ENCODE measurements around the gene CDH8.

Gene CDH8

GRCh38 chr16:61780161-61780560 lies 256.1 kb downstream of the CDH8 start:
- no peak for TF ChIP-seq CTCF (IDR thresholded peaks at IDR 0.05; ENCODE audit: low read length, missing control alignments)
- H3K4me3 ChIP-seq (replicated peaks; ENCODE audit: low read depth, low read length): no peak overlapping the region
- no peak for DNase-seq (ENCODE audit: low read depth)

- no peak for TF ChIP-seq CTCF (IDR thresholded peaks at IDR 0.05; ENCODE audit: low read length, missing control alignments)
- no peak for DNase-seq (ENCODE audit: low read depth)
- no peak overlapping the region for H3K4me3 ChIP-seq (replicated peaks; ENCODE audit: low read depth, low read length)
Measured at GRCh38 chr16:61770301-61770700, 265.9 kb downstream of the CDH8 start.

GRCh38 chr16:61763991-61764390 lies 272.2 kb downstream of the CDH8 start:
- no peak for TF ChIP-seq CTCF (IDR thresholded peaks at IDR 0.05; ENCODE audit: low read length, missing control alignments)
- DNase-seq (ENCODE audit: low read depth): no peak
- no peak overlapping the region for H3K4me3 ChIP-seq (replicated peaks; ENCODE audit: low read depth, low read length)

- no peak for TF ChIP-seq CTCF (IDR thresholded peaks at IDR 0.05; ENCODE audit: low read length, missing control alignments)
- H3K4me3 ChIP-seq (replicated peaks; ENCODE audit: low read depth, low read length): no peak overlapping the region
- no peak for DNase-seq (ENCODE audit: low read depth)
Measured at GRCh38 chr16:61763013-61763412, 273.2 kb downstream of the CDH8 start.

GRCh38 chr16:61730997-61731396 lies 305.2 kb downstream of the CDH8 start:
- no peak overlapping the region for H3K4me3 ChIP-seq (replicated peaks; ENCODE audit: low read depth, low read length)
- no peak for TF ChIP-seq CTCF (IDR thresholded peaks at IDR 0.05; ENCODE audit: low read length, missing control alignments)
- DNase-seq (ENCODE audit: low read depth): no peak

- H3K4me3 ChIP-seq (replicated peaks; ENCODE audit: low read depth, low read length): no peak overlapping the region
- no peak for TF ChIP-seq CTCF (IDR thresholded peaks at IDR 0.05; ENCODE audit: low read length, missing control alignments)
- DNase-seq (ENCODE audit: low read depth): no peak
Measured at GRCh38 chr16:61726701-61727100, 309.5 kb downstream of the CDH8 start.

DNA sequence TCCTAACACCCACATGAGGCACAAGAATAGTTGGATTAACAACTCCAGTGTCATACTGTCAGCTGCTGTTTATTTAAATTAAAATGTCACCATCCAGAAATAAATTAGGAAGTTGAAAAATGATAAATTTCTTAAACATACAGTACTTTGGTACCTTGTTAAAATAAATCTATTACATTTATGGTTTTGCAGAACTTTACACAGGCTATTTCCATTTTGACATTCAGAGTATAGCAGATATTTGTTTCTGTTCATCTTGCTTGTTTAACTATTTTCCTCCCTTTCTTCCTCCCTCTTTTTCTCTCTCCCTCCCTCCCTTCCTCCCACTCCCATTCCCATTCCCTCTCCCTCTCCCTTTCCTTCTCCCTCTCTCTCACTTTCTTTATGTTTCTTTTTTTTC lies 310.1 kb downstream of the CDH8 start:
- H3K4me3 ChIP-seq (replicated peaks; ENCODE audit: low read depth, low read length): no peak overlapping the region
- DNase-seq (ENCODE audit: low read depth): no peak
- no peak for TF ChIP-seq CTCF (IDR thresholded peaks at IDR 0.05; ENCODE audit: low read length, missing control alignments)

All from fibroblast of pulmonary artery (primary cell).